A549 (cell line): Measurements from ENCODE around the gene PITPNM2. TPM values are rescaled to one million over a fixed set of nuclear protein-coding genes. Genes with fewer than 3 reads are reported as not detected.
A peak's percentile ranks its signal among the peaks of the same experiment; 100 is the strongest.

Source experiments
- ATAC-seq, 2 experiments: fragments of 200-7000 bp in 1 of 2; fragments of >200 bp in 1 of 2; cut with Nextera tagmentation in 1 of 2; cut with Tn5 transposase in 1 of 2; 3 replicates each; pipeline versions ENCODE4 v1.8.0 to v1.9.1; 2018 to 2020; ENCODE audit warnings: mild to moderate bottlenecking in 1 of 2, moderate library complexity in 1 of 2
- CTCF ChIA-PET: fragments of 300-600 bp; sonication (Branson Sonifier 250); formaldehyde crosslinking; extraction: SDS; loops from one replicate; lab custom pipeline; 2021; ENCODE audit warnings: antibody characterized with exemption, inconsistent platforms; lab: Yijun Ruan, JAX
- POLR2A ChIA-PET: fragments of 350-600 bp; formaldehyde crosslinking; extraction: SDS; loops from one replicate; lab custom pipeline; 2021; ENCODE audit warnings: antibody characterized with exemption, inconsistent platforms; lab: Yijun Ruan, JAX
- DNase-seq, 2 experiments: peaks; one replicate each; pipeline versions ENCODE4 v3.0.0 to v3.0.0-alpha.2; 2011 to 2016; ENCODE audit warnings: low read depth in 1 of 2, low spot score in 1 of 2
- FAIRE-seq: peaks from 2 replicates; lab custom pipeline; 2011; peaks lifted over from hg19 to GRCh38; lab: Jason Lieb, UNC
- H3K27ac ChIP-seq, 2 experiments: fragments of >200 bp; sonication (Bioruptor Twin); formaldehyde crosslinking; 3 replicates each; pipeline ENCODE4 v1.5.1; 2016 to 2017
- H3K4me1 ChIP-seq: fragments of >200 bp; sonication (Bioruptor Twin); formaldehyde crosslinking; 3 replicates; pipeline ENCODE4 v1.6.1; 2016
- H3K4me2 ChIP-seq: fragments of >200 bp; sonication (Bioruptor Twin); formaldehyde crosslinking; 3 replicates; pipeline ENCODE4 v1.6.1; 2016
- H3K4me3 ChIP-seq: fragments of >200 bp; sonication (Bioruptor Twin); formaldehyde crosslinking; 3 replicates; pipeline ENCODE4 v1.5.1; 2016
- H3K9me3 ChIP-seq: fragments of >200 bp; sonication (Bioruptor Twin); formaldehyde crosslinking; 3 replicates; pipeline ENCODE4 v1.6.1; 2016
- ATOH8 ChIP-seq: fragments of 250-450 bp; sonication (Bioruptor Pico); IDR thresholded peaks from 2 replicates; pipeline ENCODE4 v1.5.0; 2020; ENCODE audit warnings: low read depth, mild to moderate bottlenecking, moderate library complexity
- BCL3 ChIP-seq: fragments of >200 bp; sonication (Bioruptor Twin); formaldehyde crosslinking; IDR thresholded peaks from 3 replicates; pipeline ENCODE4 v1.6.1; 2016
- CEBPB ChIP-seq, 2 experiments: fragments of >200 bp in 1 of 2; sonication (Bioruptor Twin) in 1 of 2; formaldehyde crosslinking in 1 of 2; IDR thresholded peaks; 2 replicates each; pipeline ENCODE4 v1.6.1; 2012 to 2016
- CHD2 ChIP-seq: fragments of 150-350 bp; IDR thresholded peaks from 2 replicates; pipeline ENCODE4 v1.6.1; 2014; ENCODE audit warnings: low read length; ENCODE audit not compliant: partially characterized antibody
- EHF ChIP-seq: fragments of 250-450 bp; sonication (Bioruptor Pico); IDR thresholded peaks from 2 replicates; pipeline ENCODE4 v1.5.0; 2020; ENCODE audit warnings: mild to moderate bottlenecking
- EP300 ChIP-seq, 2 experiments: fragments of >200 bp; sonication (Bioruptor Twin); formaldehyde crosslinking; IDR thresholded peaks; 2 replicates in 1 of 2; 3 replicates in 1 of 2; pipeline ENCODE4 v1.6.1; 2016 to 2017
- FOSL2 ChIP-seq, 2 experiments: fragments of 450-650 bp in 1 of 2; fragments of >200 bp in 1 of 2; sonication (Bioruptor Twin) in 1 of 2; formaldehyde crosslinking; IDR thresholded peaks; 2 replicates each; pipeline versions ENCODE4 v1.5.0 to v1.6.1; 2016 to 2020; ENCODE audit warnings: mild to moderate bottlenecking in 1 of 2, moderate library complexity in 1 of 2
- GATA3 ChIP-seq: IDR thresholded peaks from 2 replicates; pipeline ENCODE4 v1.6.1; 2012; ENCODE audit warnings: borderline replicate concordance
- HDAC2 ChIP-seq: fragments of 200-600 bp; sonication (generic); IDR thresholded peaks from 2 replicates; pipeline ENCODE4 v1.6.1; 2016
- HOXB13 ChIP-seq: fragments of 250-450 bp; sonication (Bioruptor Pico); IDR thresholded peaks from 2 replicates; pipeline ENCODE4 v1.5.0; 2020; ENCODE audit warnings: low read depth, mild to moderate bottlenecking, moderate library complexity
- HOXB5 ChIP-seq: fragments of 250-450 bp; sonication (Bioruptor Pico); IDR thresholded peaks from 2 replicates; pipeline ENCODE4 v1.5.0; 2020; ENCODE audit warnings: mild to moderate bottlenecking, moderate library complexity
- JUN ChIP-seq, 2 experiments: fragments of >200 bp; sonication (Bioruptor Twin); formaldehyde crosslinking; IDR thresholded peaks; 2 replicates in 1 of 2; 3 replicates in 1 of 2; pipeline ENCODE4 v1.6.1; 2016 to 2017
- JUNB ChIP-seq: fragments of >200 bp; sonication (Bioruptor Twin); formaldehyde crosslinking; IDR thresholded peaks from 2 replicates; pipeline ENCODE4 v1.6.1; 2016
- MAFK ChIP-seq: fragments of 450-650 bp; IDR thresholded peaks from 2 replicates; pipeline ENCODE4 v1.6.1; 2014; ENCODE audit not compliant: partially characterized antibody
- MAX ChIP-seq: IDR thresholded peaks from 2 replicates; pipeline ENCODE4 v1.6.1; 2012
- NFE2L2 ChIP-seq: fragments of 150-350 bp; conservative IDR thresholded peaks from 2 replicates; pipeline ENCODE4 v1.6.1; 2014; ENCODE audit warnings: low read length
- NPAS2 ChIP-seq: fragments of 250-450 bp; sonication (Bioruptor Pico); IDR thresholded peaks from 2 replicates; pipeline ENCODE4 v1.8.0; 2022; ENCODE audit warnings: mild to moderate bottlenecking, moderate library complexity, borderline replicate concordance
- PBX3 ChIP-seq: IDR thresholded peaks from 2 replicates; pipeline ENCODE4 v1.6.1; 2012
- PHF8 ChIP-seq: fragments of 200-600 bp; sonication (generic); IDR thresholded peaks from 2 replicates; pipeline ENCODE4 v1.6.1; 2016; ENCODE audit warnings: low read depth, mild to moderate bottlenecking, antibody characterized with exemption, moderate library complexity, borderline replicate concordance
- RAD21 ChIP-seq, 2 experiments: fragments of >200 bp in 1 of 2; sonication (Bioruptor Twin) in 1 of 2; formaldehyde crosslinking in 1 of 2; IDR thresholded peaks in 1 of 2; conservative IDR thresholded peaks in 1 of 2; 2 replicates in 1 of 2; 3 replicates in 1 of 2; pipeline ENCODE4 v1.6.1; 2012 to 2018; ENCODE audit warnings: inconsistent platforms in 1 of 2
- RFX5 ChIP-seq: fragments of 450-650 bp; IDR thresholded peaks from 2 replicates; pipeline ENCODE4 v1.7.1; 2014; ENCODE audit warnings: antibody characterized with exemption, mild to moderate bottlenecking, moderate library complexity
- RNF2 ChIP-seq: fragments of 200-600 bp; sonication (generic); IDR thresholded peaks from 2 replicates; pipeline ENCODE4 v1.6.1; 2016; ENCODE audit warnings: low read depth, mild to moderate bottlenecking, antibody characterized with exemption, moderate library complexity, borderline replicate concordance
- SMC3 ChIP-seq: fragments of >200 bp; sonication (Bioruptor Twin); formaldehyde crosslinking; IDR thresholded peaks from 3 replicates; pipeline ENCODE4 v1.6.1; 2018; ENCODE audit warnings: inconsistent platforms
- ZC3H11A ChIP-seq: fragments of 450-650 bp; IDR thresholded peaks from 2 replicates; pipeline ENCODE4 v1.6.1; 2014; ENCODE audit warnings: antibody characterized with exemption, mild to moderate bottlenecking
- ZSCAN20 ChIP-seq: fragments of 250-450 bp; sonication (Bioruptor Pico); IDR thresholded peaks from 2 replicates; pipeline ENCODE4 v1.8.0; 2022; ENCODE audit warnings: mild to moderate bottlenecking, moderate library complexity
- WGBS: methylation state at CpG from one replicate; pipeline ENCODE4 v1.1.6; 2017; ENCODE audit errors: missing lambda C conversion rate; 5-methylcytosine and 5-hydroxymethylcytosine counted together
- polyA plus RNA-seq, 4 experiments: library from polyadenylated mRNA; depleted of rRNA in 3 of 4; stranded (reverse); fragments of >200 nt; fragmentation: RNase III in 1 of 4; extraction: RNeasy Plus Mini Kit Qiagen cat#74134 plus additional on column Dnase treatment in 1 of 4; gene quantifications; 2 replicates in 3 of 4; 3 replicates in 1 of 4; pipeline ENCODE4 v1.2.3, GENCODE V29; 2011 to 2017

PITPNM2 gene
- polyA plus RNA-seq, 2 of the 4 experiments (the other 2 are of a cell fraction) = 2.6 to 13.6 TPM

GRCh38 chr12:123126294-123127181 is 24.4 kb downstream of the PITPNM2 start:
- 37% methylated on average over 6 of the region's 6 CpGs for WGBS
- peak; percentile 98 for FAIRE-seq
- peak overlapping the region; percentile 91 to 96 for H3K27ac ChIP-seq
- no peak overlapping the region for H3K4me3 ChIP-seq
- no peaks in the 10 kb centered on the region for H3K9me3 ChIP-seq
- H3K4me2 ChIP-seq = peak overlapping the region; percentile 72
- DNase-seq = peak; percentile 94
- peak; percentile 96 to 98 for ATAC-seq
- ChIA-PET POLR2A (interaction anchor here (0.9 to 1.9 kb wide), 5 partner anchors 10 to 152 kb away, joined by 3 to 14 read pairs (median 4); partner anchors contain the start of genes MPHOSPH9, MTRFR and OGFOD2), CTCF (interaction anchor here (0.6 to 2.1 kb wide), 13 partner anchors 10 to 111 kb away, joined by 3 to 12 read pairs (median 3); no protein-coding TSS in a partner anchor)
- H3K4me1 ChIP-seq = peaks cover 58% of the 10 kb centered on the region
- TF ChIP-seq CEBPB (IDR thresholded peaks at IDR 0.05) (no peak), BCL3 (no peak), HOXB5 (CRISPR knock-in tag) (peak; percentile 77; the same call in 1 of the 2 replicates), HOXB13 (CRISPR knock-in tag) (peak; percentile 33; the same call in 1 of the 2 replicates), EHF (CRISPR knock-in tag) (no peak), ATOH8 (CRISPR knock-in tag) (0 out of 2 replicates have a peak, but pooled peaks have one; percentile 26), FOSL2 (IDR thresholded peaks at IDR 0.05) (peak; percentile 80), FOSL2 (CRISPR knock-in tag; IDR thresholded peaks at IDR 0.05) (peak; percentile 96), PHF8 (no peak), SMC3 (no peak), MAX (peak; percentile 81), NPAS2 (CRISPR knock-in tag) (no peak; the same call in 1 of the 2 replicates), ZSCAN20 (CRISPR knock-in tag) (0 out of 2 replicates have a peak, but pooled peaks have one; percentile 17), MAFK (peak; percentile 100), JUN (IDR thresholded peaks at IDR 0.05) (peak in 1 of 2 experiments; percentile 60; a peak in 2 of 5 replicates), EP300 (IDR thresholded peaks at IDR 0.05) (peak; percentile 10 to 56; a peak in 2 of 5 replicates), ZC3H11A (no peak), GATA3 (peak; percentile 70; the same call in 1 of the 2 replicates), NFE2L2 (peak; percentile 99), RFX5 (no peak), RNF2 (no peak), PBX3 (0 out of 2 replicates have a peak, but pooled peaks have one; percentile 38), RAD21 (conservative IDR thresholded peaks at IDR 0.05 in 1 of 2, IDR thresholded peaks at IDR 0.05 in 1 of 2) (peak in 1 of 2 experiments; percentile 17; a peak in 1 of 5 replicates), JUNB (peak; percentile 80), CHD2 (no peak), HDAC2 (no peak)
